GM12872 (cell line): ENCODE results near the gene ITM2B.

Experiments
- CTCF ChIP-seq: IDR thresholded peaks from 3 replicates; pipeline ENCODE4 v1.5.1; 2011; ENCODE audit warnings: low read depth, mild to moderate bottlenecking, low read length, moderate library complexity; ENCODE audit not compliant: insufficient read depth

ITM2B gene

GRCh38 chr13:48231933-48232332, 1.1 kb upstream of the ITM2B start:
- no peak for TF ChIP-seq CTCF

GRCh38 chr13:48232420-48233045, 473 bp upstream of the ITM2B start:
- TF ChIP-seq CTCF, result no peak

GRCh38 chr13:48233889-48234488, 983 bp downstream of the ITM2B start:
- TF ChIP-seq CTCF, result no peak

GRCh38 chr13:48234566-48235340, 1.7 kb downstream of the ITM2B start:
- TF ChIP-seq CTCF, result no peak

- no peak for TF ChIP-seq CTCF
These were observed 2.5 kb downstream of the ITM2B start for GRCh38 chr13:48235341-48236135.

GRCh38 chr13:48236528-48237353, 3.7 kb downstream of the ITM2B start:
- TF ChIP-seq CTCF, result no peak
